ENCODE measurements around the gene MAPK12.

DNA sequence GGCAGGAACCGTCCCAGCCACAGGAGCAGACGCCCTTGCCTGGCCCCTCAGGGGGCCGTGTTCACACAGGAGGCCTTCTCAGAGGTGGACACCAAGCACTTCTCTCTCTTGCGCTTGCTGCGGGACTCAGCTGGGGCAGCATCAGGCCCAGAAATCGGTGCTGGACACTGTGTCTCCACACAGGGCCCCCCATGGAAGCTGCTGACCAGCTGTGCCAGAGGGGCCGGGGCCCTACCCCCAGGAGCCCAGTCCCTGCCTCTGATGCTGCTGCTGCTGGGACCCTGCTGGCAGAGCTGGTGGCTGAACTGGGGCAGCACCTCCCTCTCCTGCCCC is 42.0 kb upstream of the MAPK12 start:
- TF ChIP-seq, protein P1, sequence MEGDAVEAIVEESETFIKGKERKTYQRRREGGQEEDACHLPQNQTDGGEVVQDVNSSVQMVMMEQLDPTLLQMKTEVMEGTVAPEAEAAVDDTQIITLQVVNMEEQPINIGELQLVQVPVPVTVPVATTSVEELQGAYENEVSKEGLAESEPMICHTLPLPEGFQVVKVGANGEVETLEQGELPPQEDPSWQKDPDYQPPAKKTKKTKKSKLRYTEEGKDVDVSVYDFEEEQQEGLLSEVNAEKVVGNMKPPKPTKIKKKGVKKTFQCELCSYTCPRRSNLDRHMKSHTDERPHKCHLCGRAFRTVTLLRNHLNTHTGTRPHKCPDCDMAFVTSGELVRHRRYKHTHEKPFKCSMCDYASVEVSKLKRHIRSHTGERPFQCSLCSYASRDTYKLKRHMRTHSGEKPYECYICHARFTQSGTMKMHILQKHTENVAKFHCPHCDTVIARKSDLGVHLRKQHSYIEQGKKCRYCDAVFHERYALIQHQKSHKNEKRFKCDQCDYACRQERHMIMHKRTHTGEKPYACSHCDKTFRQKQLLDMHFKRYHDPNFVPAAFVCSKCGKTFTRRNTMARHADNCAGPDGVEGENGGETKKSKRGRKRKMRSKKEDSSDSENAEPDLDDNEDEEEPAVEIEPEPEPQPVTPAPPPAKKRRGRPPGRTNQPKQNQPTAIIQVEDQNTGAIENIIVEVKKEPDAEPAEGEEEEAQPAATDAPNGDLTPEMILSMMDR (IDR thresholded peaks at IDR 0.05; ENCODE audit: control extremely low read depth in 1 of 3, insufficient read depth in 1 of 3, low read depth in 1 of 3, low read length in 3 of 3) = no peak
- TF ChIP-seq TAF7 (optimal IDR thresholded peaks at IDR 0.05; ENCODE audit: borderline replicate concordance, low read depth, low read length) = no peak
- TF ChIP-seq KDM1A (IDR thresholded peaks at IDR 0.05; ENCODE audit: borderline replicate concordance, low read length) = no peak
- TF ChIP-seq RBBP5 (IDR thresholded peaks at IDR 0.05; ENCODE audit: borderline replicate concordance, low read depth, low read length) = no peak

Data from H1 (cell line).